ENCODE measurements around the gene RNU2-63P.

DNA sequence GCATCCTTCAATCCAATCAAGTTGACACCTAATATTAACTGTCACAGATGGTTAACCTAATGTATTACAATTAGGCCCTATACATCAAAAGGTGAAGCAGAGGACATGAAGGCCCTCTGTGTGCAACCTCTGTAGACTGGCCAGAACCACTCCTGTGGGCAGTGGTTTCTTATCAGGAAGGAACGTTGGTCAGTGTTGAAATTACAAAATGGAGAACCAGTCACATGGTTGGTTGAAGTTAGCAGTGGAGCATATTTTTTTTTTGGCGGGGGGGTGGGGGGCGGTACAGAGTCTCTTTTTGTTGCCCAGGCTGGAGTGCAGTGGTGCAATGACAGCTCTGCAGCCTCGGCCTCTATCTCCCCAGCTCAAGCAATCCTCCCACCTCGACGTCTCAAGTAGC is 19.8 kb downstream of the RNU2-63P start:
- TF ChIP-seq POLR2A (IDR thresholded peaks at IDR 0.05) (no peak), POLR2AphosphoS5 (IDR thresholded peaks at IDR 0.05; ENCODE audit: insufficient read depth in 1 of 2, low read depth in 1 of 2) (no peak)
- TF ChIP-seq, protein P1, sequence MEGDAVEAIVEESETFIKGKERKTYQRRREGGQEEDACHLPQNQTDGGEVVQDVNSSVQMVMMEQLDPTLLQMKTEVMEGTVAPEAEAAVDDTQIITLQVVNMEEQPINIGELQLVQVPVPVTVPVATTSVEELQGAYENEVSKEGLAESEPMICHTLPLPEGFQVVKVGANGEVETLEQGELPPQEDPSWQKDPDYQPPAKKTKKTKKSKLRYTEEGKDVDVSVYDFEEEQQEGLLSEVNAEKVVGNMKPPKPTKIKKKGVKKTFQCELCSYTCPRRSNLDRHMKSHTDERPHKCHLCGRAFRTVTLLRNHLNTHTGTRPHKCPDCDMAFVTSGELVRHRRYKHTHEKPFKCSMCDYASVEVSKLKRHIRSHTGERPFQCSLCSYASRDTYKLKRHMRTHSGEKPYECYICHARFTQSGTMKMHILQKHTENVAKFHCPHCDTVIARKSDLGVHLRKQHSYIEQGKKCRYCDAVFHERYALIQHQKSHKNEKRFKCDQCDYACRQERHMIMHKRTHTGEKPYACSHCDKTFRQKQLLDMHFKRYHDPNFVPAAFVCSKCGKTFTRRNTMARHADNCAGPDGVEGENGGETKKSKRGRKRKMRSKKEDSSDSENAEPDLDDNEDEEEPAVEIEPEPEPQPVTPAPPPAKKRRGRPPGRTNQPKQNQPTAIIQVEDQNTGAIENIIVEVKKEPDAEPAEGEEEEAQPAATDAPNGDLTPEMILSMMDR (IDR thresholded peaks at IDR 0.05): no peak
